Endothelial cell (in vitro differentiated cells): ENCODE data around the gene UBA52. TPM values are rescaled to one million over a fixed set of nuclear protein-coding genes. Genes with fewer than 3 reads are reported as not detected.
A peak's percentile ranks its signal among the peaks of the same experiment; 100 is the strongest.

Experiments
- DNase-seq: peaks from one replicate; pipeline ENCODE4 v3.0.0; 2021; ENCODE audit warnings: low spot score
- H3K27ac Mint-ChIP-seq: one replicate; pipeline ENCODE4 v1.8.0; 2021; ENCODE audit warnings: mixed read lengths, inconsistent platforms; ENCODE audit not compliant: unreplicated experiment
- H3K27me3 Mint-ChIP-seq: one replicate; pipeline ENCODE4 v1.8.0; 2021; ENCODE audit warnings: mild to moderate bottlenecking, moderate library complexity, mixed read lengths, inconsistent platforms; ENCODE audit not compliant: unreplicated experiment
- H3K36me3 Mint-ChIP-seq: one replicate; pipeline ENCODE4 v1.8.0; 2021; ENCODE audit warnings: mild to moderate bottlenecking, low read depth, mixed read lengths, inconsistent platforms; ENCODE audit not compliant: unreplicated experiment
- H3K4me1 Mint-ChIP-seq: one replicate; pipeline ENCODE4 v1.8.0; 2021; ENCODE audit warnings: mild to moderate bottlenecking, mixed read lengths, inconsistent platforms; ENCODE audit not compliant: unreplicated experiment
- H3K4me3 Mint-ChIP-seq: one replicate; pipeline ENCODE4 v1.8.0; 2021; ENCODE audit warnings: mild to moderate bottlenecking, mixed read lengths, inconsistent platforms; ENCODE audit not compliant: unreplicated experiment
- H3K9me3 Mint-ChIP-seq: one replicate; pipeline ENCODE4 v1.8.0; 2021; ENCODE audit warnings: mixed read lengths, inconsistent platforms; ENCODE audit not compliant: unreplicated experiment
- total RNA-seq: library from RNA; stranded (reverse); fragmentation: NEBNext Ultra II Directional; extraction: Animal tissue kit (Norgen Biotek cat#: 25700); gene quantifications from one replicate; pipeline ENCODE4 v1.2.1, GENCODE V29; 2021; ENCODE audit not compliant: unreplicated experiment
- TF ChIP-seq, protein P1 (sequence below): fragments of 200-600 bp; sonication (generic); IDR thresholded peaks from one replicate; pipeline ENCODE4 v1.5.0; 2021; ENCODE audit warnings: antibody characterized with exemption; ENCODE audit not compliant: unreplicated experiment

The UBA52 gene
- total RNA-seq, 1 donor from 2014 or later, result 1,465 TPM

DNA sequence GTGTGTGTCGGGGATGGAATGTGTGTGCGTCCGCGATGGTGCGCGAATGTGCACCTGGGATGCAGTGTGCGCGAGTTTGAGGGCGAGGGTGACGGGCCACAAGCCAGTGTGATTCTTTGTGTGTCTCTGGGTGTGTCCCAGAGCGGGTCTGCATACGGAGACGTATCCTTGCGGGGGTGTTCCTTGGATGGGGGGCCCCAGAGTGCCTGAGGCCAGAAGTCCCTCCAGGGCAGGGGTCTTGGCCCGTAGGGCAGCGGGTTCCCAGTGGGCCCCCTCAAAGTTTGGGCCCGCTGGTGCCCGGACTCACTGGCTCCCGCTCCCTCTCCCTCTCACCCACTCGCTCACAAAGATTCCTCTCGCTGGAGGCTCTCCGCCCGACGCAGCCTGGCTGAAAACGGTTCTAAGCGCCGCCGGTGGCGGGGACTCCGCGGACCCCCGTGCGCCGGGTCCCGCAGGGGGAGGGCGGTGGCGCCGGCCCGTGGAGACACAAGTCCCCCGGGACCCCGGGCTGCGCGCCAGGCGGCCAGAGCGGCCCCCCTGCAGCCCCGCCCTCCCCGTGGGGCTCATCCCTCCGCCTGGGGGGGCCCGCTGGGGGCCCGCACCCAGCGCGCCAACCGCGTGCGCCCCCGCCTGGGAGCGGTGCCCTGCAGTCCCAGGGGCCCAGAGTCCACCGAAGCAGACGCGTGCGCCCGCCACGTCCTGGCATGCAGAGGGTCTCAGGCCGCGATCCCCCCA lies 34.1 kb downstream of the UBA52 start:
- TF ChIP-seq, protein P1, sequence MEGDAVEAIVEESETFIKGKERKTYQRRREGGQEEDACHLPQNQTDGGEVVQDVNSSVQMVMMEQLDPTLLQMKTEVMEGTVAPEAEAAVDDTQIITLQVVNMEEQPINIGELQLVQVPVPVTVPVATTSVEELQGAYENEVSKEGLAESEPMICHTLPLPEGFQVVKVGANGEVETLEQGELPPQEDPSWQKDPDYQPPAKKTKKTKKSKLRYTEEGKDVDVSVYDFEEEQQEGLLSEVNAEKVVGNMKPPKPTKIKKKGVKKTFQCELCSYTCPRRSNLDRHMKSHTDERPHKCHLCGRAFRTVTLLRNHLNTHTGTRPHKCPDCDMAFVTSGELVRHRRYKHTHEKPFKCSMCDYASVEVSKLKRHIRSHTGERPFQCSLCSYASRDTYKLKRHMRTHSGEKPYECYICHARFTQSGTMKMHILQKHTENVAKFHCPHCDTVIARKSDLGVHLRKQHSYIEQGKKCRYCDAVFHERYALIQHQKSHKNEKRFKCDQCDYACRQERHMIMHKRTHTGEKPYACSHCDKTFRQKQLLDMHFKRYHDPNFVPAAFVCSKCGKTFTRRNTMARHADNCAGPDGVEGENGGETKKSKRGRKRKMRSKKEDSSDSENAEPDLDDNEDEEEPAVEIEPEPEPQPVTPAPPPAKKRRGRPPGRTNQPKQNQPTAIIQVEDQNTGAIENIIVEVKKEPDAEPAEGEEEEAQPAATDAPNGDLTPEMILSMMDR, result no peak
- H3K4me3 Mint-ChIP-seq, result peak overlapping the region; percentile 76
- no peak for DNase-seq
- peaks cover 38% of the 10 kb centered on the region for H3K27me3 Mint-ChIP-seq
- H3K27ac Mint-ChIP-seq, result peak overlapping the region; percentile 77
- H3K36me3 Mint-ChIP-seq, result peaks cover 7% of the 10 kb centered on the region
- no peaks in the 10 kb centered on the region for H3K9me3 Mint-ChIP-seq
- peaks cover 12% of the 10 kb centered on the region for H3K4me1 Mint-ChIP-seq

GRCh38 chr19:18606281-18607225 lies 34.9 kb downstream of the UBA52 start, which contains the start of gene CRLF1:
CRLF1 (minus strand) TSS chr19:18606799; CDS start chr19:18606656, 143 bp downstream.
- no peak within 1 kb of the TSS for H3K27ac Mint-ChIP-seq
- TF ChIP-seq, protein P1, result no peak
- peaks cover 16% of the 10 kb centered on the region for H3K4me1 Mint-ChIP-seq
- no peak for DNase-seq
- H3K4me3 Mint-ChIP-seq, result no peak within 1 kb of the TSS
- H3K27me3 Mint-ChIP-seq, result peaks cover 36% of the 10 kb centered on the region
- no peaks in the 10 kb centered on the region for H3K9me3 Mint-ChIP-seq
- H3K36me3 Mint-ChIP-seq, result peaks cover 7% of the 10 kb centered on the region

GRCh38 chr19:18607226-18608101 lies 35.8 kb downstream of the UBA52 start:
- no peak for DNase-seq
- TF ChIP-seq, protein P1, result no peak
- Mint-ChIP-seq H3K9me3 (no peaks in the 10 kb centered on the region), H3K36me3 (peaks cover 7% of the 10 kb centered on the region), H3K27ac (no peak overlapping the region), H3K4me3 (no peak overlapping the region), H3K4me1 (peaks cover 12% of the 10 kb centered on the region), H3K27me3 (peaks cover 32% of the 10 kb centered on the region)

GRCh38 chr19:18608102-18608804 lies 36.6 kb downstream of the UBA52 start:
- H3K27ac Mint-ChIP-seq, result no peak overlapping the region
- TF ChIP-seq, protein P1, result no peak

More at GRCh38 chr19:18608102-18608804, 36.6 kb downstream of the UBA52 start:
- no peak for DNase-seq
- Mint-ChIP-seq H3K4me3 (peak overlapping the region; percentile 77), H3K36me3 (peaks cover 7% of the 10 kb centered on the region), H3K4me1 (peaks cover 10% of the 10 kb centered on the region), H3K27me3 (peaks cover 26% of the 10 kb centered on the region), H3K9me3 (no peaks in the 10 kb centered on the region)
